Measurements from ENCODE around the gene MED13L.

GRCh38 chr12:115944392-115944742, 333.1 kb downstream of the MED13L start:
- no peak for TF ChIP-seq POLR2A (IDR thresholded peaks at IDR 0.05)
- TF ChIP-seq CTCF (IDR thresholded peaks at IDR 0.05), result no peak
